ENCODE data around the gene ZNF354B. TPM values are rescaled to one million over a fixed set of nuclear protein-coding genes. Genes with fewer than 3 reads are reported as not detected.

ZNF354B gene
- polyA plus RNA-seq, 1 donor from 2014 or later, result 35.1 TPM

DNA sequence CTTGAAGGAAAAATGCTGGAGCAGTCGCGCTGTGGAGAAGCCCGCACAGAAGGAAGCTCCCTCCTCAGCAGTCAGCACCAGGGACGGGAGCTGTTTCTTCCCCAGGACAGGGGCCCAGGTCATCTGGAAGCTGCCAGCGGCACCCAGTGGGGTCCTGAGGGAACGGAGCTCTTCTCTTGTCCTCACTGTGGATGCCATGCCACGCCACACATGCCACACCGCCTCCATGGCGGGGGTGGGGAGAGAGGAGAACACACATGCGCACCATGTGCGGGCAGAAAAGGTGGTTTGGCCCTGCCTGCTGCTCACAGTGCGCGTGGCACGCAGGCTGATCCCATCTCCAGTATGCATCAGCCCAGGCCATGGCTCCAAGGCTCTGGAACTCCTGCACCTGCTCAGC lies 41.7 kb upstream of the ZNF354B start:
- TF ChIP-seq MXI1 (conservative IDR thresholded peaks at IDR 0.05; ENCODE audit: poor library complexity, severe bottlenecking) (no peak), RAD21 (conservative IDR thresholded peaks at IDR 0.05) (no peak), TAF1 (IDR thresholded peaks at IDR 0.05; ENCODE audit: low read depth) (no peak), EZH2 (IDR thresholded peaks at IDR 0.05; ENCODE audit: borderline replicate concordance, insufficient read depth, low read length, poor library complexity, severe bottlenecking) (no peak), SMC3 (conservative IDR thresholded peaks at IDR 0.05; ENCODE audit: poor library complexity) (no peak), POLR2AphosphoS5 (IDR thresholded peaks at IDR 0.05) (no peak), EP300 (conservative IDR thresholded peaks at IDR 0.05; ENCODE audit: poor library complexity, severe bottlenecking) (no peak)
- TF ChIP-seq, protein P1, sequence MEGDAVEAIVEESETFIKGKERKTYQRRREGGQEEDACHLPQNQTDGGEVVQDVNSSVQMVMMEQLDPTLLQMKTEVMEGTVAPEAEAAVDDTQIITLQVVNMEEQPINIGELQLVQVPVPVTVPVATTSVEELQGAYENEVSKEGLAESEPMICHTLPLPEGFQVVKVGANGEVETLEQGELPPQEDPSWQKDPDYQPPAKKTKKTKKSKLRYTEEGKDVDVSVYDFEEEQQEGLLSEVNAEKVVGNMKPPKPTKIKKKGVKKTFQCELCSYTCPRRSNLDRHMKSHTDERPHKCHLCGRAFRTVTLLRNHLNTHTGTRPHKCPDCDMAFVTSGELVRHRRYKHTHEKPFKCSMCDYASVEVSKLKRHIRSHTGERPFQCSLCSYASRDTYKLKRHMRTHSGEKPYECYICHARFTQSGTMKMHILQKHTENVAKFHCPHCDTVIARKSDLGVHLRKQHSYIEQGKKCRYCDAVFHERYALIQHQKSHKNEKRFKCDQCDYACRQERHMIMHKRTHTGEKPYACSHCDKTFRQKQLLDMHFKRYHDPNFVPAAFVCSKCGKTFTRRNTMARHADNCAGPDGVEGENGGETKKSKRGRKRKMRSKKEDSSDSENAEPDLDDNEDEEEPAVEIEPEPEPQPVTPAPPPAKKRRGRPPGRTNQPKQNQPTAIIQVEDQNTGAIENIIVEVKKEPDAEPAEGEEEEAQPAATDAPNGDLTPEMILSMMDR (IDR thresholded peaks at IDR 0.05; ENCODE audit: poor library complexity, severe bottlenecking), result no peak
- TF ChIP-seq, protein P2, sequence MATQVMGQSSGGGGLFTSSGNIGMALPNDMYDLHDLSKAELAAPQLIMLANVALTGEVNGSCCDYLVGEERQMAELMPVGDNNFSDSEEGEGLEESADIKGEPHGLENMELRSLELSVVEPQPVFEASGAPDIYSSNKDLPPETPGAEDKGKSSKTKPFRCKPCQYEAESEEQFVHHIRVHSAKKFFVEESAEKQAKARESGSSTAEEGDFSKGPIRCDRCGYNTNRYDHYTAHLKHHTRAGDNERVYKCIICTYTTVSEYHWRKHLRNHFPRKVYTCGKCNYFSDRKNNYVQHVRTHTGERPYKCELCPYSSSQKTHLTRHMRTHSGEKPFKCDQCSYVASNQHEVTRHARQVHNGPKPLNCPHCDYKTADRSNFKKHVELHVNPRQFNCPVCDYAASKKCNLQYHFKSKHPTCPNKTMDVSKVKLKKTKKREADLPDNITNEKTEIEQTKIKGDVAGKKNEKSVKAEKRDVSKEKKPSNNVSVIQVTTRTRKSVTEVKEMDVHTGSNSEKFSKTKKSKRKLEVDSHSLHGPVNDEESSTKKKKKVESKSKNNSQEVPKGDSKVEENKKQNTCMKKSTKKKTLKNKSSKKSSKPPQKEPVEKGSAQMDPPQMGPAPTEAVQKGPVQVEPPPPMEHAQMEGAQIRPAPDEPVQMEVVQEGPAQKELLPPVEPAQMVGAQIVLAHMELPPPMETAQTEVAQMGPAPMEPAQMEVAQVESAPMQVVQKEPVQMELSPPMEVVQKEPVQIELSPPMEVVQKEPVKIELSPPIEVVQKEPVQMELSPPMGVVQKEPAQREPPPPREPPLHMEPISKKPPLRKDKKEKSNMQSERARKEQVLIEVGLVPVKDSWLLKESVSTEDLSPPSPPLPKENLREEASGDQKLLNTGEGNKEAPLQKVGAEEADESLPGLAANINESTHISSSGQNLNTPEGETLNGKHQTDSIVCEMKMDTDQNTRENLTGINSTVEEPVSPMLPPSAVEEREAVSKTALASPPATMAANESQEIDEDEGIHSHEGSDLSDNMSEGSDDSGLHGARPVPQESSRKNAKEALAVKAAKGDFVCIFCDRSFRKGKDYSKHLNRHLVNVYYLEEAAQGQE (IDR thresholded peaks at IDR 0.05; ENCODE audit: borderline replicate concordance), result no peak
- H4K20me1 ChIP-seq (ENCODE audit: insufficient read depth), result no peaks in the 10 kb centered on the region
- no peaks in the 10 kb centered on the region for H3K9me2 ChIP-seq (ENCODE audit: insufficient read depth, low read length)
- no peak overlapping the region for H3K4me3 ChIP-seq (ENCODE audit: low read length)
- H3K9ac ChIP-seq (ENCODE audit: low read length), result no peak overlapping the region
- H3K27me3 ChIP-seq (ENCODE audit: insufficient read depth, low read depth, low read length), result no peaks in the 10 kb centered on the region
- H3K9me3 ChIP-seq (ENCODE audit: low read length), result no peaks in the 10 kb centered on the region
- no peak overlapping the region for H2AFZ ChIP-seq (ENCODE audit: low read depth, low read length)
- no peak overlapping the region for H3K27ac ChIP-seq (ENCODE audit: low read length)
- no peaks in the 10 kb centered on the region for H3F3A ChIP-seq (ENCODE audit: insufficient read depth, low read length, poor library complexity, severe bottlenecking)
- no peak overlapping the region for H3K4me2 ChIP-seq (ENCODE audit: low read length)
- H3K36me3 ChIP-seq (ENCODE audit: insufficient read depth, low read length), result no peaks in the 10 kb centered on the region
- no peaks in the 10 kb centered on the region for H3K79me2 ChIP-seq (replicated peaks; ENCODE audit: insufficient read depth, low read length)

DNA sequence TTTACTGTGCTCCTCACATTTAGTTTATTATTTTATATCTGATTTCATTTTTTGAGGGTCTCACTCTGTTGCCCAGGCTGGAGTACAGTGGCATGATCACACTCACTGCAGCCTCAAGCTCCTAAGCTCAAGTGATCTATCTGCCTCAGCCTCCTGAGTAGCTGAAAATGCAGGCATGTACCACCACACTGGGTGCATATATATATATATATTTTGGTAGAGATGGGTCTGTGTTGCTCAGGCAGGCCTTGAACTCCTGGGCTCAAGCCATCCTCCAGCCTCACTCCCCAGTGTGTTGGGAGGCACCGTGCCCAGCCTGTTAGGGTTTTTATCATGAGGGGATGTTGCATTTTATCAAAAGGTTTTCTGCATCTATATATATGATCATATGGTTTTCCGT lies 39.8 kb upstream of the ZNF354B start:
- no peaks in the 10 kb centered on the region for H3K9me2 ChIP-seq (ENCODE audit: insufficient read depth, low read length)
- TF ChIP-seq MXI1 (conservative IDR thresholded peaks at IDR 0.05; ENCODE audit: poor library complexity, severe bottlenecking) (no peak), POLR2AphosphoS5 (IDR thresholded peaks at IDR 0.05) (no peak), RAD21 (conservative IDR thresholded peaks at IDR 0.05) (no peak), TAF1 (IDR thresholded peaks at IDR 0.05; ENCODE audit: low read depth) (no peak), EZH2 (IDR thresholded peaks at IDR 0.05; ENCODE audit: borderline replicate concordance, insufficient read depth, low read length, poor library complexity, severe bottlenecking) (no peak), SMC3 (conservative IDR thresholded peaks at IDR 0.05; ENCODE audit: poor library complexity) (no peak), EP300 (conservative IDR thresholded peaks at IDR 0.05; ENCODE audit: poor library complexity, severe bottlenecking) (no peak)
- TF ChIP-seq, protein P2 (IDR thresholded peaks at IDR 0.05; ENCODE audit: borderline replicate concordance), result no peak
- TF ChIP-seq, protein P1 (IDR thresholded peaks at IDR 0.05; ENCODE audit: poor library complexity, severe bottlenecking), result no peak

More for the DNA sequence above, 39.8 kb upstream of the ZNF354B start:
- no peaks in the 10 kb centered on the region for H3K79me2 ChIP-seq (replicated peaks; ENCODE audit: insufficient read depth, low read length)
- no peak overlapping the region for H3K4me2 ChIP-seq (ENCODE audit: low read length)
- H3K9ac ChIP-seq (ENCODE audit: low read length), result no peak overlapping the region
- H3F3A ChIP-seq (ENCODE audit: insufficient read depth, low read length, poor library complexity, severe bottlenecking), result no peaks in the 10 kb centered on the region
- no peak overlapping the region for H3K27ac ChIP-seq (ENCODE audit: low read length)
- no peaks in the 10 kb centered on the region for H3K27me3 ChIP-seq (ENCODE audit: insufficient read depth, low read depth, low read length)
- no peaks in the 10 kb centered on the region for H3K36me3 ChIP-seq (ENCODE audit: insufficient read depth, low read length)
- no peaks in the 10 kb centered on the region for H3K9me3 ChIP-seq (ENCODE audit: low read length)
- no peak overlapping the region for H3K4me3 ChIP-seq (ENCODE audit: low read length)
- no peaks in the 10 kb centered on the region for H4K20me1 ChIP-seq (ENCODE audit: insufficient read depth)
- H2AFZ ChIP-seq (ENCODE audit: low read depth, low read length), result no peak overlapping the region

All from neural cell (in vitro differentiated cells).